Suprapubic skin (tissue), 4 donors: Measurements from ENCODE around the gene MPV17L2. TPM values are rescaled to one million over a fixed set of nuclear protein-coding genes. Genes with fewer than 3 reads are reported as not detected.

ENCODE experiments used
- DNase-seq, 2 donors: peaks; one replicate each; pipeline ENCODE4 v3.0.0-alpha.2; 2019; ENCODE audit warnings: low spot score in 2 of 2
- H3K27ac ChIP-seq: fragments of 200-600 bp; sonication (generic); one replicate; pipeline ENCODE4 v1.5.1; 2019
- H3K27me3 ChIP-seq: fragments of 200-600 bp; sonication (generic); one replicate; pipeline ENCODE4 v1.5.1; 2019
- H3K36me3 ChIP-seq: fragments of 200-600 bp; sonication (generic); one replicate; pipeline ENCODE4 v1.5.1; 2019
- H3K4me1 ChIP-seq: fragments of 200-600 bp; sonication (generic); one replicate; pipeline ENCODE4 v1.5.1; 2019
- H3K4me3 ChIP-seq: fragments of 200-600 bp; sonication (generic); one replicate; pipeline ENCODE4 v1.5.1; 2019; ENCODE audit warnings: mild to moderate bottlenecking
- H3K9me3 ChIP-seq: fragments of 200-600 bp; sonication (generic); one replicate; pipeline ENCODE4 v1.5.1; 2019
- CTCF ChIP-seq, 2 donors: fragments of 200-600 bp in 1 of 2; fragments of 450-650 bp in 1 of 2; sonication (generic) in 1 of 2; IDR thresholded peaks; one replicate each; pipeline ENCODE4 v1.5.1; 2016 to 2019; ENCODE audit warnings: antibody characterized with exemption in 2 of 2, mild to moderate bottlenecking in 1 of 2, moderate library complexity in 1 of 2
- EP300 ChIP-seq: sonication (generic); formaldehyde crosslinking; IDR thresholded peaks from one replicate; pipeline ENCODE4 v1.6.1; 2017; ENCODE audit warnings: antibody characterized with exemption
- POLR2A ChIP-seq, 2 donors: fragments of 450-650 bp; IDR thresholded peaks; one replicate each; pipeline ENCODE4 v1.6.1; 2017; ENCODE audit warnings: antibody characterized with exemption in 2 of 2, mild to moderate bottlenecking in 2 of 2, moderate library complexity in 2 of 2
- POLR2AphosphoS5 ChIP-seq, 3 donors: sonication (generic); formaldehyde crosslinking; IDR thresholded peaks; one replicate each; pipeline ENCODE4 v1.6.1; 2017; ENCODE audit warnings: antibody characterized with exemption in 3 of 3
- WGBS: methylation state at CpG from one replicate; pipeline ENCODE4 v1.1.5; 2018; 5-methylcytosine and 5-hydroxymethylcytosine counted together
- total RNA-seq, 4 donors: library from RNA; depleted of rRNA; stranded (reverse); fragments of >200 nt; gene quantifications; one replicate each; pipeline ENCODE4 v1.1.0, GENCODE V29; 2016

MPV17L2 gene
- total RNA-seq, 4 donors from 2014 or later = 4.8 to 27.2 (median 14.7) TPM

GRCh38 chr19:18224525-18225354 lies 31.7 kb downstream of the MPV17L2 start:
- TF ChIP-seq EP300 (no peak), POLR2AphosphoS5 (IDR thresholded peaks at IDR 0.05) (no peak), CTCF (IDR thresholded peaks at IDR 0.05) (no peak), POLR2A (IDR thresholded peaks at IDR 0.05) (no peak)
- H3K27me3 ChIP-seq = peaks cover 60% of the 10 kb centered on the region
- WGBS = 3% methylated on average over 36 of the region's 81 CpGs
- H3K9me3 ChIP-seq = no peaks in the 10 kb centered on the region
- H3K27ac ChIP-seq = no peak overlapping the region
- peaks cover 29% of the 10 kb centered on the region for H3K4me1 ChIP-seq
- peak overlapping the region; percentile 42 for H3K4me3 ChIP-seq
- no peaks in the 10 kb centered on the region for H3K36me3 ChIP-seq
- peak; percentile 99 for DNase-seq

GRCh38 chr19:18225355-18225701 lies 32.3 kb downstream of the MPV17L2 start:
- Histone ChIP-seq H3K9me3 (no peaks in the 10 kb centered on the region), H3K27ac (no peak overlapping the region), H3K4me1 (peaks cover 29% of the 10 kb centered on the region), H3K4me3 (no peak overlapping the region), H3K36me3 (no peaks in the 10 kb centered on the region), H3K27me3 (peaks cover 58% of the 10 kb centered on the region)
- 13% methylated on average over 12 of the region's 16 CpGs for WGBS
- DNase-seq = no peak
- no peak for TF ChIP-seq CTCF (IDR thresholded peaks at IDR 0.05)
- TF ChIP-seq POLR2AphosphoS5 (IDR thresholded peaks at IDR 0.05) = no peak
- no peak for TF ChIP-seq EP300
- no peak for TF ChIP-seq POLR2A (IDR thresholded peaks at IDR 0.05)

- no peak within 1 kb of the TSS for H3K4me3 ChIP-seq
- H3K36me3 ChIP-seq = no peaks in the 10 kb centered on the region
- TF ChIP-seq CTCF (IDR thresholded peaks at IDR 0.05) (no peak), EP300 (no peak), POLR2A (IDR thresholded peaks at IDR 0.05) (no peak), POLR2AphosphoS5 (IDR thresholded peaks at IDR 0.05) (no peak)
Observed at GRCh38 chr19:18225702-18226468, 32.9 kb downstream of the MPV17L2 start, which contains the start of gene PDE4C. TSS of gene PDE4C (minus strand) at chr19:18226438. CDS start at chr19:18226415, 23 bp downstream.

GRCh38 chr19:18226956-18227780 lies 34.1 kb downstream of the MPV17L2 start:
- no peaks in the 10 kb centered on the region for H3K36me3 ChIP-seq
- 77% methylated on average over 15 of the region's 18 CpGs for WGBS
- DNase-seq = no peak
- H3K4me3 ChIP-seq = no peak overlapping the region
- H3K4me1 ChIP-seq = peaks cover 32% of the 10 kb centered on the region
- H3K27ac ChIP-seq = no peak overlapping the region
- H3K9me3 ChIP-seq = no peaks in the 10 kb centered on the region
- peaks cover 62% of the 10 kb centered on the region for H3K27me3 ChIP-seq
- no peak for TF ChIP-seq EP300
- no peak for TF ChIP-seq POLR2AphosphoS5 (IDR thresholded peaks at IDR 0.05)
- TF ChIP-seq CTCF (IDR thresholded peaks at IDR 0.05) = no peak
- no peak for TF ChIP-seq POLR2A (IDR thresholded peaks at IDR 0.05)

More at GRCh38 chr19:18225702-18226468, 32.9 kb downstream of the MPV17L2 start, which contains the start of gene PDE4C:
- whole genome bisulfite sequencing = 2% methylated on average over 24 of the region's 51 CpGs
- peaks cover 57% of the 10 kb centered on the region for H3K27me3 ChIP-seq
- peaks cover 27% of the 10 kb centered on the region for H3K4me1 ChIP-seq
- no peak within 1 kb of the TSS for H3K27ac ChIP-seq
- H3K9me3 ChIP-seq = no peaks in the 10 kb centered on the region
- DNase-seq = no peak
